ENCODE data around the gene IFNA5.

The IFNA5 gene

DNA sequence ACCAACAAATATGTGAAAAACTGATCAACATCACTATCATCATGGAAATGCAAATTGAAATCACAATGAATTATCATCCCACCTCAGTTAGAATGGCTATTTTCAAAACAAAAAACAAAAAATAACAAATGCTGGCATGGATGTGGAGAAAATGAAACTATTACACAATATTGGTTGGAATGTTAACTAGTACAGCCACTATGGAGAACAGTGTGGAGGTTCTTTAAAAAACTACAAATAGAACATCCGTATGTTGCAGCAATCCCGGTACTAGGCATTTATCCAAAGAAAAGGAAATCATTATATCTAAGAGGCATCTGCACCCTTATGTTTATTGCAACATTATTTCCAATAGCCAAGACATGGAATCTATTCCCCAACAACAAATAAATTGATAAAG lies 9.0 kb upstream of the IFNA5 start:
- Histone ChIP-seq H3K27me3 (ENCODE audit: insufficient read depth, low read depth, severe bottlenecking) (no peaks in the 10 kb centered on the region), H3K4me3 (ENCODE audit: low read depth, low read length) (no peak overlapping the region), H3K27ac (no peak overlapping the region), H3K9me3 (ENCODE audit: severe bottlenecking) (no peaks in the 10 kb centered on the region), H3K36me3 (no peaks in the 10 kb centered on the region)
- TF ChIP-seq, protein P1, sequence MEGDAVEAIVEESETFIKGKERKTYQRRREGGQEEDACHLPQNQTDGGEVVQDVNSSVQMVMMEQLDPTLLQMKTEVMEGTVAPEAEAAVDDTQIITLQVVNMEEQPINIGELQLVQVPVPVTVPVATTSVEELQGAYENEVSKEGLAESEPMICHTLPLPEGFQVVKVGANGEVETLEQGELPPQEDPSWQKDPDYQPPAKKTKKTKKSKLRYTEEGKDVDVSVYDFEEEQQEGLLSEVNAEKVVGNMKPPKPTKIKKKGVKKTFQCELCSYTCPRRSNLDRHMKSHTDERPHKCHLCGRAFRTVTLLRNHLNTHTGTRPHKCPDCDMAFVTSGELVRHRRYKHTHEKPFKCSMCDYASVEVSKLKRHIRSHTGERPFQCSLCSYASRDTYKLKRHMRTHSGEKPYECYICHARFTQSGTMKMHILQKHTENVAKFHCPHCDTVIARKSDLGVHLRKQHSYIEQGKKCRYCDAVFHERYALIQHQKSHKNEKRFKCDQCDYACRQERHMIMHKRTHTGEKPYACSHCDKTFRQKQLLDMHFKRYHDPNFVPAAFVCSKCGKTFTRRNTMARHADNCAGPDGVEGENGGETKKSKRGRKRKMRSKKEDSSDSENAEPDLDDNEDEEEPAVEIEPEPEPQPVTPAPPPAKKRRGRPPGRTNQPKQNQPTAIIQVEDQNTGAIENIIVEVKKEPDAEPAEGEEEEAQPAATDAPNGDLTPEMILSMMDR (IDR thresholded peaks at IDR 0.05; ENCODE audit: low read depth, low read length), result no peak
- no peak for DNase-seq

DNA sequence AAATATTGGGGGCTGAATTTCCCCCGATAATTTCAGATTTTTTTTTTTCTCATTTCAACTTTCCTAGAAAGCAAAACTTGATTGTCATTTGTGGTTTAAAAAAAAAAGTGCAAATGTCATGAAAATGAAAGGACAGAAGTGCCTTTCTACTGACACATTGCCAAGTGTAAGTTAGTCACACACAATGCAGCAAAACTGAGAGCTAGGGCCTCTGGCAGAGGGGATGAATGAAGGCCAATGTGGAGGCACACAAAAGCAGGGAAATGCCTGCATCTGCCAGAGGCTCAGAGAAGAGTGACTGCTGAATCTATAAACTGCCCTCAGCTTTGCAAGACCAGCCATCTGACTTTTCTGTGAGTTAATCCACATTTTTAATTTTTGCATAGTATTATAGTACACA lies 6.8 kb upstream of the IFNA5 start:
- Histone ChIP-seq H3K4me3 (ENCODE audit: low read depth, low read length) (no peak overlapping the region), H3K27ac (no peak overlapping the region), H3K27me3 (ENCODE audit: insufficient read depth, low read depth, severe bottlenecking) (peaks cover 3% of the 10 kb centered on the region), H3K9me3 (ENCODE audit: severe bottlenecking) (no peaks in the 10 kb centered on the region), H3K36me3 (no peaks in the 10 kb centered on the region)
- no peak for DNase-seq
- TF ChIP-seq, protein P1 (IDR thresholded peaks at IDR 0.05; ENCODE audit: low read depth, low read length), result no peak

DNA sequence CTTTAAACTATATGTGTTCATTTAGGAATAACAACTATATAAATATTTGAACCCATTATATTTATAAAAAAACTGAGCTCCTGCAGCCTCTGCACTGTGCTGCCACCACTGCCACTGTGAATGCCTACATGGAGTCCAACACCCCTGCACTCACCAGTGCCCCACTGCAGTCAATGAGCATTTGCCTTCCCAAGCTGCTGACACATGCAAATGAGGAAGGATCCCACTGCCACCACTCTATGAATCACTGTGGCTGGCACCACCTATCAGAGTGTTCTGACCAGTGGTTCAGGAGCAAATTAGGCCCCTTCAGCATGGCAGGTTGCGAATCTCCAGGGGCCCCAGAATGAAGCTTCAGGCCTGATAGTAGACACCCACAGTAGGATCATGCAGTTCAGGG lies 9.1 kb downstream of the IFNA5 start:
- Histone ChIP-seq H3K9me3 (ENCODE audit: severe bottlenecking) (no peaks in the 10 kb centered on the region), H3K4me3 (ENCODE audit: low read depth, low read length) (no peak overlapping the region), H3K27me3 (ENCODE audit: insufficient read depth, low read depth, severe bottlenecking) (peaks cover 5% of the 10 kb centered on the region), H3K36me3 (no peaks in the 10 kb centered on the region), H3K27ac (no peak overlapping the region)
- no peak for DNase-seq
- TF ChIP-seq, protein P1 (IDR thresholded peaks at IDR 0.05; ENCODE audit: low read depth, low read length), result no peak

DNA sequence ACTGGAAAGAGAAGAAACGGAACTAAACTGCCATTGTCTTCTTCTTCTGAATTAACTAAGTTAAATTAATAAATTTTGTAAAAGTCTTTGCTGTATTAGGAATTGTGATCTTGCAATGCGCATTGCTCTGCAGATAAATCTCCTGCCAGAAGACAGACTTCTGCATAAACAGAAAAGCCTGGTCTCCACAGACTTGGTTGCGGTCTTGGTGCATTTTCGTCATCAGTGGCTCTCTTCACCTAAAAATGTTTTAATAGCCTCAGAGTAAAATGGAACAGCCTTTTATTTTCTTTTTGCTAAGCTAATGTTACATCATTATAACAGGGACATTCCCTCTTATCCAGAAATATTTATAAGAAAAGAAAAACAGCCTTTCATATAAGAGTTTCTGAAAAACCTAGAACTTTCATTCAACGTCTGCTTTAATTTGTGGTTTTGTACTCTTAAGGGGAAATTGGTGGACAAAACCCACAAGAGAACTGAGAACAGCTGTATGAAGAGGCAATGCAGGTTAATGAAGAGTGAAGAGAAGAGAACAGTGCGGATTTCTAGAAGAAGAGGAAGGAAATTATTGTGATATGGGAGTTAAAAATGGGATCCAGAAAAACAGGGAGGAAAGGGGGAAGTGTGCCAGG lies 10.1 kb downstream of the IFNA5 start:
- Histone ChIP-seq H3K9me3 (ENCODE audit: severe bottlenecking) (no peaks in the 10 kb centered on the region), H3K27ac (no peak overlapping the region), H3K4me3 (ENCODE audit: low read depth, low read length) (no peak overlapping the region), H3K36me3 (no peaks in the 10 kb centered on the region), H3K27me3 (ENCODE audit: insufficient read depth, low read depth, severe bottlenecking) (no peaks in the 10 kb centered on the region)
- DNase-seq, result no peak
- TF ChIP-seq, protein P1 (IDR thresholded peaks at IDR 0.05; ENCODE audit: low read depth, low read length), result no peak

DNA sequence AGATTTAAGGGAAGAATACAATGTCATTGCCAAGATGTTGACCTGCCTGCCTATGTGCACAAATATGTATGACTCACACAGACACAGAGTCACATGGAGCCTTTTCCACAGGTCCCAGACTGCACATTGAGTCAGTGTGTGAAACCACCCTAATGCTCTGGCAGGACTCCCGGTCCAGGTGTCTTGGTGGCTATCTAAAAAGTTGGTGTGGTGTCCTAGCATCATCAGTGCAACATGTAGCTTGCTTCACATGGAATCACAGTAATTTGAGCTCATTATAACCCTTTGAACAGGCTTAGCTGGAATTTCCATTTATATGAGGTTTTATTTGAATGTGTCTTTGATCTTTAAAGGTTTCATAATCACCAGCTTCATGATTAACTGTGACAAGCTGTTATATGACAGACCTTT lies 10.7 kb downstream of the IFNA5 start:
- Histone ChIP-seq H3K9me3 (ENCODE audit: severe bottlenecking) (no peaks in the 10 kb centered on the region), H3K36me3 (no peaks in the 10 kb centered on the region), H3K4me3 (ENCODE audit: low read depth, low read length) (no peak overlapping the region), H3K27ac (no peak overlapping the region), H3K27me3 (ENCODE audit: insufficient read depth, low read depth, severe bottlenecking) (no peaks in the 10 kb centered on the region)
- no peak for DNase-seq
- TF ChIP-seq, protein P1 (IDR thresholded peaks at IDR 0.05; ENCODE audit: low read depth, low read length), result no peak

DNA sequence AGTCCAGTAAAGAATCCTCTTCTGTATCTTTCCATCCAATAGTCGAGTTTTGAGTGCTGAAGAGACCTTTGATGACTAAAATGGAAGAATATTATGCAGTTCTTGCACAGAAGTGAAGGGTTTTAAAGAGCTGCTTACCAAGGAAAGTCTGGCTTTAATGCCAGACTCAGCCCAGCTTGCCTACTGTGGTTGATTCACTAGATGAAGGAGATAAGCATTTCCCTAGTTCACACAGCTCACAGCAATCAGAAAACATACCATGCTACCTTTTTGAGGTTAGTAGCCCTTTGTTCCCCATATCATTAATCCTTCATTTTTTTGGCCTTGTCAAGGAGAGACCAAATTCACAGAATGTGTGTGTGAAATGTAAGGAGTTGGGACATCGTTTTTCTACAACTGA lies 15.3 kb downstream of the IFNA5 start:
- Histone ChIP-seq H3K4me3 (ENCODE audit: low read depth, low read length) (no peak overlapping the region), H3K9me3 (ENCODE audit: severe bottlenecking) (no peaks in the 10 kb centered on the region), H3K36me3 (no peaks in the 10 kb centered on the region), H3K27me3 (ENCODE audit: insufficient read depth, low read depth, severe bottlenecking) (no peaks in the 10 kb centered on the region), H3K27ac (no peak overlapping the region)
- DNase-seq, result no peak
- TF ChIP-seq, protein P1 (IDR thresholded peaks at IDR 0.05; ENCODE audit: low read depth, low read length), result no peak
